LHCN-M2 (cell line): ENCODE results near the gene AFF3. TPM values are rescaled to one million over a fixed set of nuclear protein-coding genes. Genes with fewer than 3 reads are reported as not detected.
"Not testable (repeated sequence)": the region's sequence is repeated elsewhere in the genome, so short reads cannot be mapped to it uniquely, and the experiment has no call there.

ENCODE experiments used
- DNase-seq: peaks from one replicate; pipeline ENCODE4 v3.0.0-alpha.2; 2012; ENCODE audit warnings: low read depth
- total RNA-seq: library from RNA; depleted of rRNA; stranded (reverse); fragments of >200 nt; gene quantifications from 2 replicates; pipeline ENCODE4 v1.2.3, GENCODE V29; 2014

Gene AFF3
- total RNA-seq, 1 experiment from 2014 or later: under 0.01 TPM

DNA sequence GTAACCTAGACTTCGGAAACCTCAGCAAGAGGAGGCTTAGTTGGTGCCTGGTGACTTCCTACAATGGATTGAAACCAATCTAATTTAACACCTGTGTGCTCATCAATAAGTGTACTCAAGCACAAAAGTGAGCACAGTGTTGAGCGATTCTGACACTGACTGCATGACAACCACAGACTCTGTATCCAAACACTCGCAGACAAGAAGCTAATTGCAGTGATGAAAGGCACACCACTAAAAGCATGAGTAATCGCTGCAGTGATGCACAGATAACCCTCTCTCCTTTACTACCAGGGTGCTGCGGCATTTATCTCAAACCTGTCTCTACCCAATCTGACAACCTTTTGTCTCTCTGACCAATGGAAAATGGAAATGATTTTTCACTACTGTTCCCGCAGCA, 168.1 kb downstream of the AFF3 start:
- DNase-seq: no peak

GRCh38 chr2:99971326-99971900, 171.0 kb downstream of the AFF3 start:
- no peak for DNase-seq

GRCh38 chr2:99970292-99970868, 172.0 kb downstream of the AFF3 start:
- no peak for DNase-seq

GRCh38 chr2:99961196-99961913, 181.0 kb downstream of the AFF3 start:
- no peak for DNase-seq

- no peak for DNase-seq
Observed at GRCh38 chr2:99960790-99961189, 181.6 kb downstream of the AFF3 start.

DNA sequence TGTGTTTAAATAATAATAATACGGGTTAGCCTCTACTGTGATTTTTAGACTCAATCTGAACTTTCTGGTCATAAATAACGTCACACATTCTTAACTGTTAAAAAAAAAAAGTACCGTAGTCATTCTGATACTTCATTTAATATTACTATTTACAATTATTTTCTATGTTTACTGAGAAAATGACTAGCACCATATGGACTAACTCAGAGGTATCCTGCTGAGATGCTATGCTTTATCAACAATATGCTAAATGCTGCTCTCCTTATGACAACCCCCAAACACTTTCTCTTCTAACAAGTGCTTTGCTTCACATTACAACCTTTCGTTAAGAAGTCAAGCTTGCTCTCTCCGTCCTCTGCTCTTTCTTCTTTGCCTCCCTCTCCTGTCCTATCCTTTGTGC, 182.1 kb downstream of the AFF3 start:
- no peak for DNase-seq

GRCh38 chr2:99959261-99960014, 183.0 kb downstream of the AFF3 start:
- DNase-seq: no peak

DNA sequence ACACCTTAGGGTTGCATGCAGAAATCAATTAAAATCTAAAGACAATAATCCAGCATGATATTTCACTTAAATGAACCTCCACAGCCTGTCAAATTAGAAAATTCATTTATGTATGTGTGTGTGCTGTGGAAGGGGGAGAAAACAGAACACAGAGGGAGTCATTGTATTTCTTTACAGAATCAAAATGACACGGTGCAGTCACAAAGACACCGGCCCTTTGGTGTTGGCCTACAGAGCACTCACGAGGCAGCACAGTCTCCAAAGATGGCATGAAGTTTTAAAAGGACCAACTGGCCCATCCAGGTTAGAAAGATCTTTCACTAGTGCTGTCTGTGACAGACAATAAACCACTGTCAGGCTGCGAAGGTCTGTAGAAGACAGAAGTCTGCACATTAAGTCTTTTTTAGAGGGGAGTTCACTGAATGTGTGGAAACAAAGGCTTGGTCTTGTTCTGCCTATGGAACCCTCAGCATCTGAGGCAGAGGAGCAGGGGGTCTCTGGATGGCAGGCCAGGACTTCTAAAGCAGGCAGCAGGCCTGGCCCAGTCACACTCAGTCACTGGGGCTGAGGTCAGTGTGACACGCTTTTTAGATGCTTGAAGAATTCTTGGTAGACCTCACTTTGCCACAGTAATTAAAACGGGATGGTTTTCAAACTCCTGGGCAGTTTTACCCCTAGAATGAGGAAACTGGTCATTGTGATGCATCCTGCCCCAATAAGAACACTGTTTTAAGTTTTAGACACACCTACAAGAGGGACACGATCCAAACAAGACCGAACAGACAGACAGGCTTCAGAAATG, 184.9 kb downstream of the AFF3 start:
- no peak for DNase-seq

- no peak for DNase-seq
Observed at GRCh38 chr2:99956232-99957030, 186.0 kb downstream of the AFF3 start.

DNA sequence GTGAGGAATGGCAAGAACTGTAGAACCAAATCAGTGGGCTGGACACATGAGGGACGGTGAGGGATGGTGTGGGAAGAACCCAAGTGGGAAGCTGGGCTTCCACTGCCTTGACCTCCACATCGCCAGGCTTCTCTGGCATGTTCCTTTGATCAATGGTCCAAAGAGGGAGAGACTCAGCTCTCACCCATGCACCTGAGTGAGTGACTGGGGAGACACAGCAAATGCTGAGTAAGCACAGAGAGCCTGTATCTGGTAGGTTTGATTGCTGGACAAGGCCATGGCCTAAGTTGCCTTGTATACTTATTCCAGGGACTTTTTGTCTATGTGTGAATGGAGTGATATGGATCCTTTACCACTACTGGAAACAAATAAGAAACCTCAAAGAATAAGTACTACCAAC, 188.6 kb downstream of the AFF3 start:
- DNase-seq: no peak

- DNase-seq: no peak
Observed at GRCh38 chr2:99949963-99950362, 192.4 kb downstream of the AFF3 start.

DNA sequence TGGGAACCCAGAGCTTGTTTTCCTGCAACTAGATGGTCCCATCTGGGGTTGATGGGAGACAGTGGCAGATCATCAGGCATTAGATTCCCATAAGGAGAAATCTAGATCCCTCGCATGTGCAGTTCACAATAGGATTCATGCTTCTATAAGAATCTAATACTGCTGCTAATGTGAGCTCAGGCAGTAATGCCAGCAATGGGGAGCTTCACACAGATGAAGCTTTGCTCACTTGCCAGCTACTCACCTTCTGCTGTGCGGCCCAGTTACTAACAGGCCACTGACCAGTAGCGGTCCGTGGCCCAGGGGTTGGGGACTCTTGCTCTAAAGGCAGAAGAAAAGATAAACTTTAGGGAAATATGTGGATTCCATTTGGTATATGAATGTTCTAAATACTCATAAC, 192.9 kb downstream of the AFF3 start:
- DNase-seq: no peak

DNA sequence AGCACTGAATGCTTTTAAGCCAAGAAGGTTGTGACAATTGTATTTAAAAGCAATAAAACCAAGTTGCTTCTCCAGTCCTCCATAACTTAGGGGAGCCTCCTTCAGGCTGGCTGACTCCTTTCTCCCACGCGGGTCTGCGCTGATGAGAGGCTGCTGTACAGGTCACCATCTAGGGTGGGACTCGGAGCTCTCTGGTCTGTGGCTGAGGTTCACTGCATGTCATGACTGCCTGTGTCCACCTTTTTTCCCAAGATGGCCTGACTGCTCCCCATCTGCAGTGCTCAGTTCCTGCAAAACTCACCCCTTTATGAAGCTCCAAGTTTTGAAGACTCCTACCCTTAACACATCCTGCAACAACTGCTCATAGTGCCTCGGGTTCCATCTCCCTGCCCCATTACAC, 194.4 kb downstream of the AFF3 start:
- DNase-seq: no peak

DNA sequence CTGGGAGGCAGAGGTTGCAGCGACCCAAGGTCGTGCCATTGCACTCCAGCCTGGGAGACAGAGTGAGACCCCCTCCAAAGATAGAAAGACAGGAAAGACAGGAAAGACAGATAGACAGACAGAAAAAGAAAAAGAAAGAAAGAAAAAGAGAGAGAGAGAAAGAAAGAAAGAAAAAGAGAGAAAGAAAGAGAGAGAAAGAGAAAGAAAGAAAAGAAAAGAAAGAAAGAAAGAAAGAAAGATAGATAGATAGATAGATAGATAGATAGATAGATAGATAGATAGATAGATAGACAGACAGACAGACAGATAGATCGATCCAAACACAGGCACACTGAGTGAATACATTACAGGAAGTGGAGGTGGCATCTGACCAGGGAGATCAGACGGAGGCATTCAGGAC, 195.0 kb downstream of the AFF3 start:
- DNase-seq: not testable (repeated sequence)

DNA sequence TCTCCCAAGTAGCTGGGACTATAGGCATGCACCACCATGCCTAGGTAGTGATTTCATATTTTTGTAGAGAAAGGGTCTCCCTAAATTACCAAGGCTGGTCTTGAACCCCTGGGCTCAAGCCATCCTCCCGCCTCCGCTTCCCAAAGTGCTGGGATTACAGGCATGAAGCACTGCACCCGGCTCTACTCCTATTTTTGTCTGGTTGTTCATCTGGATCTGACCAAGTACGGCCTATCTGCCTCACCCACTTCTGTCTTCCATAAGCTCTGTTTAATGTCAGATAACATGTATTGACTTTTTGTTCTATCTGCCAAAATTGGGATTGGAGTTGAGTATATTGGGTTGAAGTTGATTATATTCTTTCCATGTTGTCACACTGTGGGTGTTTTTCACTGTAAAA, 198.4 kb downstream of the AFF3 start:
- DNase-seq: no peak

- DNase-seq: no peak
Observed at GRCh38 chr2:99942561-99943347, 199.6 kb downstream of the AFF3 start.

DNA sequence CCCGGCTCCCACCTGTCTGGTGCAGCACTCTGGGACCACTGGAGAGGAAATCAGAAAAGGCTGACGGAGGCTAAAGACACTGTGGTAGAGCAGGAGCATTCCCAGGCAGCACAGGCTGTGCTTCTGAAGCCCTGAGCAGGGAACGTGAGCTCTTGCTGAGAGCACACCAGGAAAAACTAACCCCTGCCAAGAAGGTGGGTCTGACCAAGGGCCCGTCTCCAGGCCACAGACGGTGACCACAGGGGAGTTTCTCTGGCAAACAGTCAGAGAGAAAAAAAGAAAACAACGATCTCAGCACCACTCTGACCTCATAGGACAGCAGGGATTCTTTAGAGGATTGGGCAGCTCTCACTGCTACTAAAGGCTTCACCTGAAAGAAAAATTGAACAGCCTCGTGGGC, 201.4 kb downstream of the AFF3 start:
- no peak for DNase-seq

DNA sequence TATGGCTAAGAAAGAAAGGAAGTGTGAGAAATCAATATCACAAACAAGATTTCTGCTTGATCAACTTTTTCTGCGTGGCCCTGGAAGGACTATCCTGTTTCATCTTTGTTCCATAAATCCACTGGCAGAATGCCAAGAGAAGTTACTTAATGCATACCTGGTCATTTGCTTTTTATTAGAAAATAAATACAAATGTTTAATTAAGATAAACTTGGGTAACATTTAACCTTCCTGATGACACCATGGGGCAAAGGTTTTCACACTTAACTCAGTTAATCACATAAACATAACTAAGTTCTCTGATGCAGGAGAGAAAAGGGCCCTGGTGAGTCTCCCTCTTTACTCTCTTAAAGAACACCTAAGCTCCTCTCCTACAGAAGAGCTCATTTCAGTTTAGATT, 203.3 kb downstream of the AFF3 start:
- no peak for DNase-seq

- DNase-seq: no peak
Observed at GRCh38 chr2:99938250-99938649, 204.1 kb downstream of the AFF3 start.

DNA sequence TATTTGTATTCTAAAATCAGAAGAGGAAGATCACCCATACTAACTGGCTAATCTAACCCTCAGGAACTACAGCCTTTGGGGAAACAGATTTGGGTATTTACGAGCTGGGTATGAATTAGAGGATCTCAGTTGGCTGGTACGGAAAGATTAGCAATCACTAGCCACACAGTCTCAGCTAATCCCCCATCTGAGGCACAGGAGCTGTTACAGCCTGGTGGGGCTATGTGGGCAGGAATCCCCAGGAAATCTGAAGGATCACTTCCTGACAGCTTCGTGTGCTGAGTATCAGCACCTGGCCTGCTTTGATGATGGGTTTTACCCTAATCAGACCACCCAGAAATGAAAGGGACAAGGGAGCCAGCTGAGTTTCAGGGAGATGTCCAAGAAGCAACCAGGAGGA, 206.3 kb downstream of the AFF3 start:
- no peak for DNase-seq
